Endothelial cell of hepatic sinusoid (primary cell): ENCODE data around the gene PSMD2.

Experiments used
- in situ Hi-C: cut with HindIII; loops from 2 replicates; pipeline ENCODE4 v1.10.0; 2017; ENCODE audit warnings: low sequenced_read_pairs

The PSMD2 gene

DNA sequence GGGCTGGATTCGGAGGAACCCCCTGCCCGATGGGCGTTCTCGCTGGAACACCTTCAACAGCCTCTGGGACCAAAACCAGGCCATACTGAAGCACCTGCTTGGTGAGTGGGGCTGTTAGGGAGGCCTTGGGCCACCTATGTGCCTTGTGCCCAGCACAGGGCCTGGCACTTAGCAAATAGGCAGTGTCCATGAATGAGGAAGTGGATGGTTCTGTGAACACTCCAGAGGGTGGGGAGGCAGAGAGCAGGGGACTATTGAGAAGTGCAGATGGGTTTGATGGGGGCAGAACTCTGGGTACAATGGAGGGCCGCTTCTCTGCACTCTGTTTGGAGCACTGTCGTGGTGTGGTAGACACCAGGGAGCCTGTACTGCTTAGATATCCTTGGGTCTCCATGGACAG, 21.7 kb upstream of the PSMD2 start:
- in situ Hi-C loops, result no loop called here

DNA sequence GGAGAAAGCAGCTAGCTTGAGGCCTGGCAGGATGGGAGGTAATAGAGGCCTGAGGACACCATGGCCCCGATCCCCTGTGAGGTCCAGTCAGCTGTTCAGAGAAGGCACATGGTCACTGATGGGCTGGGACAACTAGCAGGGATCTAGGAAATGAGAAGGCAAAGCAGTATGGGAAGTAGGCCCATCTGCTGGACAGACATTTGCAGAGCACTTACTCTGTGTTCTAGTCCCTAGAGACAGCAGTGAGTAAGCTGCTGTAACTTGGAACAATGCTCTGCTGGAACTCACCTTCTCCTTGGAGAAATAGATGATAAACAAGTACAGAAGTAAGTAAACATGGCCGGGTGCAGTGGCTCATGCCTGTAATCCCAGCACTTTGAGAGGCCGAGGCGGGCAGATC, 16.1 kb upstream of the PSMD2 start:
- in situ Hi-C loops, result no loop called here

DNA sequence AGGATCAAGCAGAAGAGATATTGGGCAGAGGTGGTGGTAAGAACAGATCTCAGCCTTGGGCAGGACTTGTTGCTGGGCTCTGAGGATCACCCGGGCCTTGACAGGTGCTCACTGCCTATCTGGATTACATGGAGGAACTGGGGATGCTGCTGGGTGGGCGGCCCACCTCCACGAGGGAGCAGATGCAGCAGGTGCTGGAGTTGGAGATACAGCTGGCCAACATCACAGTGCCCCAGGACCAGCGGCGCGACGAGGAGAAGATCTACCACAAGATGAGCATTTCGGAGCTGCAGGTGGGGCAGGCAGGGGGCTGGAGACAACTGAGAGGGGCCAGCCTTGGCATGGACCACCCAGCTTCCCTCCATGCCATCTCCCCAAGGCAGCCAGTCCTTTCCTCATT, 15.4 kb upstream of the PSMD2 start:
- in situ Hi-C loops, result no loop called here

DNA sequence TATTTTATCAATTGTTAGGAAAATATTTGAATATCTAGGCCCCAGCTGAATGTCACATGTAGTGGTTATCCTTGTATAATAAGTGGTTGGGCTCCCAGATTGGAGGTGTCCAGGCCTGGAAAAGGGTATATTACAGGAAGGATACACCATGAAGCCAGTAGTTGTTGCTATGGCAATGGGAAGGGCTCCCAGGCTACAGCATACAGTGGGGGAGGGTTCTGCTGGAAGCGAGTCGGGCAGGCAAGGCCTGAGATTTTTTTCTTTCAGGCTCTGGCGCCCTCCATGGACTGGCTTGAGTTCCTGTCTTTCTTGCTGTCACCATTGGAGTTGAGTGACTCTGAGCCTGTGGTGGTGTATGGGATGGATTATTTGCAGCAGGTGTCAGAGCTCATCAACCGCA, 14.3 kb upstream of the PSMD2 start:
- in situ Hi-C loops, result no loop called here

DNA sequence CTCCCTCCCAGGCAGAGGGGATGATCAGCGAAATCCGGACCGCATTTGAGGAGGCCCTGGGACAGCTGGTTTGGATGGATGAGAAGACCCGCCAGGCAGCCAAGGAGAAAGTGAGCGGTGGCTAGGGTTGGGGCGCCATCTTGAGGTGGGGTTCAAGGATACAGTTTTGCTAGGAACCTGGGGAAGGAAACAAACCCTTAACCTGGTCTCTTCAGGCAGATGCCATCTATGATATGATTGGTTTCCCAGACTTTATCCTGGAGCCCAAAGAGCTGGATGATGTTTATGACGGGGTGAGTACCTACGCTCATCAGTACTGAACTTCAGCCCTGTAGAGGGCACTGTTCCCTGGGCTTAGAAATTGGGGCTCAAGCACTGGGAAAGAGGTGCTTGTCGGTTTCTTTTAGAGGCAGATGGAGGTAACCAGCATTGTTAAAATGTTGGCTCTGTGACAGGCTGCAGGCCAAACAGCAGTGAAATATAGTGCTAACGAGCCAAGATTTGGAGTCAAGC, 9.6 kb upstream of the PSMD2 start:
- in situ Hi-C loops, result no loop called here

DNA sequence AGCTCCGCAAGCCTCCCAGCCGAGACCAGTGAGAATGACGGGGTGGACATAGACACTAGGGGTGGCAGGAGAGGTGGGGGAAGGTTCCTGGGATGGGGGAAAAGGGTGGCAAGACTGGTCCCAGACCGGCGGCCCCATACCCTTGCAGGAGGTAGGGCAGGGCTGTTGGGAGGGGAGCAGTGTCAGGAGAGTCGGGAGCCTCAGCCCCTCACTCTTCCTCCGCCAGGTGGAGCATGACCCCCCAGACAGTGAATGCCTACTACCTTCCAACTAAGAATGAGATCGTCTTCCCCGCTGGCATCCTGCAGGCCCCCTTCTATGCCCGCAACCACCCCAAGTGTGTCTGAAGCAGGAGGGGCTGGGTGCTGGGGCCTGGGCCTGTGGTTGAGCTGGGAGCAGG, 8.7 kb upstream of the PSMD2 start:
- in situ Hi-C loops, result no loop called here

DNA sequence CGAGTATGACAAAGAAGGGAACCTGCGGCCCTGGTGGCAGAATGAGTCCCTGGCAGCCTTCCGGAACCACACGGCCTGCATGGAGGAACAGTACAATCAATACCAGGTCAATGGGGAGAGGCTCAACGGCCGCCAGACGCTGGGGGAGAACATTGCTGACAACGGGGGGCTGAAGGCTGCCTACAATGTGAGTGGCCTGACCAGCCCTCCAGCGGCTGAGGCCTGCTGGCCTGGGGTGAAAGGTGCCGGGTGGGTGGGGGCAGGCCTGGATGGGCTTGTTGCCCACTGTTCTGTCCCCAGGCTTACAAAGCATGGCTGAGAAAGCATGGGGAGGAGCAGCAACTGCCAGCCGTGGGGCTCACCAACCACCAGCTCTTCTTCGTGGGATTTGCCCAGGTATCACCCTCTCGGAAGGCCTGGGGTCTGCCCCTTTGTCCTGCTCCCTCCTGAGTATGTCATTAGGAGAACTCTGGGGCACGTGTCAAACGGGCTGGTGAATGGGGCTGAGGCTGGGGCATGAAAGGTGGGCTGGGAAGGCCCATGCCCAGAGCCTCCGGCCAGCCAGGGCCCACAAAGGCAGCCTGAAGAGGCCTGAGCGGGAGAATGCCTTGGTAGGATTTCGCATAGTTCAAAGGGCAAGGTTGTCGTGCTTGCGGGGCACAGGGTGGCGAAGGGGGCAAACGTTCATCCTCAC, 7.8 kb upstream of the PSMD2 start:
- in situ Hi-C loops, result no loop called here

DNA sequence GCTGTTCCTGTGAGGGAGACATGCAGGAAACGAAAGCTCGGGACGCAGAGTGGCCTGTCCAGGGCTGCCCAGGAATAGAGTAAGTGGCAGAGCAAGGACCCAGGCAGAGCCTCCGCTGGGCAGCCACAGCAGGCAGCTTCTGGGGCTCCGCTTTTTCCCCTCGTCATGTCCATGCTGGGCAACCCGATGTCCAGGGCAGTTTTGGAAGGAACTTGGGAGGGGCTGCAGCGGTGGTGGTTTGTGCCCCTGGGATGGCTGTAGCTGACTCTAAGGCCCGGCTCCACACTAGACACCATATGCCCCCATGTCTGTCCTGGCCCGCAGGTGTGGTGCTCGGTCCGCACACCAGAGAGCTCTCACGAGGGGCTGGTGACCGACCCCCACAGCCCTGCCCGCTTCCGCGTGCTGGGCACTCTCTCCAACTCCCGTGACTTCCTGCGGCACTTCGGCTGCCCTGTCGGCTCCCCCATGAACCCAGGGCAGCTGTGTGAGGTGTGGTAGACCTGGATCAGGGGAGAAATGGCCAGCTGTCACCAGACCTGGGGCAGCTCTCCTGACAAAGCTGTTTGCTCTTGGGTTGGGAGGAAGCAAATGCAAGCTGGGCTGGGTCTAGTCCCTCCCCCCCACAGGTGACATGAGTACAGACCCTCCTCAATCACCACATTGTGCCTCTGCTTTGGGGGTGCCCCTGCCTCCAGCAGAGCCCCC, 7.1 kb upstream of the PSMD2 start:
- in situ Hi-C loops, result no loop called here

DNA sequence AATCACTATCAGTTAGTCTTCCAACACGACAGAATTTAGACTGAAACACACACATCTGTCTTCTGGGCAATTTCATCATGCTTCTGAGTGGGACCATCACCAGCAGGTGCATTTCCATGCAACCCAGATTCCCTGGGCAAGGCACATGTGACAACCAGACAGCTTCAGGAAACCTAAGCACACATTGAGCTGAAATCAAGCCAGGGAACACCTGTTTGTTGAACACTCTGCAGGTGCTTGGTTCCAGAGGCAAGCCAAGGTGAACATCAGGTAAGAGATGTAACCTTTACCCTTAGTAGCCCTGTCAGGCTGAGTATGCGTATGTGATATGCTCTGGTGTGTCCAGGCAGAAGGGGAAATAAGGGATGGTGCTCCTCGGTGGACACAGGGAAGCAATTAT, 3.3 kb upstream of the PSMD2 start:
- in situ Hi-C loops, result no loop called here

DNA sequence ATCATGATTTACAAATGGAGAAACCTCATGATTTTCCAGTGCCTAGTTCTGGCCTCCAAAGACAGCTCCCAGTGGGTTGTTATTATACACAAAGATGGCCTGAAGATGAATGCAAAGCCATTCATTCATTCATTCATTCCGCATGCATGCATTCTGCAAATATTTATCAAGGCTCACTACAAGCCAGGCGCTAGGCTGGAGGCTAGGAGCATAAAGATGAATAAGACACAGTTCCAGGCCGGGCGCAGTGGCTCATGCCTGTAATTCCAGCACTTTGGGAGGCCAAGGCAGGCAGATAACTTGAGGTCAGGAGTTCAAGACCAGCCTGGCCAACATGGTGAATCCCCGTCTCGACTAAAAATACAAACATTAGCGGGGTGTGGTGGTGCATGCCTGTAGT, 2.4 kb upstream of the PSMD2 start:
- in situ Hi-C loops, result no loop called here

DNA sequence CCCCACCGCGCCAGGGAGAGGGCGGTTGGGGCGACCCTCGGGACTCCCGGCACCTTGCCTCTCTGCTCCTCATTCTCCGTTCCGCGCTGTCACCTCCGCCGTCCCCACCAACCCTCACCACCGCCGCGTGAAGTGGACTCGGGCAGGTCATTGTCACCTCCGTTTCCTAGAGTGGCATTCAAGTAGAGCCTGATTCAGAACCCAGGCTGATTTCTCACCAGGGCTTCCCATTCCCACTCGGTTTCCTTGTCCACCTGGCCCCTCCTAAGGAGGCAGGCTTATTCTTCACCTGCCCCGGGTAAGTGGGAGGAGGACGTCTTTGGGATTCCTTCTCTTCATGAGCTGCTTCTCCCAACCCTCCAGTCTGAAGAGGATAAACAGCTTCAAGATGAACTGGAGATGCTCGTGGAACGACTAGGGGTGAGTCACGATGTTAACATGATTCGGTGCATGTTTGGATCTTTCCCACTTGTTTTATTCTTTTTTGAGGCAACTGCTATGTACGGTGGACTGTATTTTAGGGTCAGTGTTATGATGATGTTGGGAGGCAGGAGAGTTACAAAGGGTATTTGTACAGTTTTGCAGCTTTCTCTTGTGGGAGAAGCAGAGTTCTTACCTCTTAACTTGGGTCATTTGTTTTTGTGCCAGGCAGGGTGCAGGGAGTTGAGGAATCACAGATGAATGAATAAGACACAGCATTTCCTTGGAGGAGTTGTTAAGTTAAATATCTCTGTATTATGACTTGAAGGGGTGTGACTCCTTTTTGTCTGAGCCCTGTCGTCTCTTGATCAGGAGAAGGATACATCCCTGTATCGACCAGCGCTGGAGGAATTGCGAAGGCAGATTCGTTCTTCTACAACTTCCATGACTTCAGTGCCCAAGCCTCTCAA, 692 bp downstream of the PSMD2 start:
- in situ Hi-C loops, result no loop called here

DNA sequence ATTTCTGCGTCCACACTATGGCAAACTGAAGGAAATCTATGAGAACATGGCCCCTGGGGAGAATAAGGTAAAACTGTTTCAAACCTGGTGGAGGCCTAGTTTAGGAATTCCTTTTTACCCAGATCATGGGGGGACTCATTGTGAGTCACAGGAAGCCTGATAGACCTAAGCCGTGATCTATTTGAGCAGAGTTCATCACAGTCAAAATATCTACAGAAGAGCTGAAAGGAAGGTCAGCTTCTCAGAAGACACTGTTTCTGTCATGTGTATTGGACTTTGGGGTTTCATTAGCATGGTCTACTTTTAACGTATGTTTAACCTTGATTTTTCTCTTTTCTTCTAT, 1.3 kb downstream of the PSMD2 start:
- in situ Hi-C loops, result no loop called here

DNA sequence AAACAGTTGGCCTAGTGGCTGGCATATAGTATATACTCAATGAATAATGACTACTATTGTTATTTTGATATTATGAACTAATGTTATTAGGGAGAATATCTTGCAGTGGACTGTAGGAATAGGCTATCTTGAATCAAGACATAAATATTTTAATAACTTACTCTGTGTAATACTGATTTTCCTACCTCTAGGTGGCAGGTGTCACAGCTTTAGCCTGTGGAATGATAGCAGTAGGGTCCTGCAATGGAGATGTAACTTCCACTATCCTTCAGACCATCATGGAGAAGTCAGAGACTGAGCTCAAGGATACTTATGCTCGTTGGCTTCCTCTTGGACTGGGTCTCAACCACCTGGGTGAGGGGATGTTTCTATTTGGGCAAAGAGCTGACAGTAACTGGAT, 6.5 kb downstream of the PSMD2 start:
- in situ Hi-C loops, result no loop called here

DNA sequence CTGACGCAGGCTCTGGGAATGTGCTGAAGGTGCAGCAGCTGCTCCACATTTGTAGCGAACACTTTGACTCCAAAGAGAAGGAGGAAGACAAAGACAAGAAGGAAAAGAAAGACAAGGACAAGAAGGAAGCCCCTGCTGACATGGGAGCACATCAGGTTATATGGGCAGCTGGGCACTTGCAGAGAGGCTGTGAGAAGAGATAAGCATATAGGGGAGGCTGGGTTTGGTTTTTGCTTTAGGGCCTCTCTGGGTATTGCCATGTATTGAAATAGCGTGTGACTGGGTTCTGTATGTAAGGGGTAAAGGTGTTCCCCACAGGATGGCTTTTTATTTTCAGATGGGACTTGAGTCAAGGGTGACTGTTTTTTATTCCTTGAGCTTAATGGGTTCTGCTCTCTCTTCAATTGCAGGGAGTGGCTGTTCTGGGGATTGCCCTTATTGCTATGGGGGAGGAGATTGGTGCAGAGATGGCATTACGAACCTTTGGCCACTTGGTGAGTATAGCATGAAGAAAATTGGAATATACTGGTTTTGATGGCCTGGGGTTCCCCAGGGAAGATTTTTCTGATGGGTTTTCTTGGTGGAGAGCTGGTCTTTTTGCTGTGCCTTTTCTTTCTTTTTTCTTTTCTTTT, 7.4 kb downstream of the PSMD2 start:
- in situ Hi-C loops, result no loop called here

DNA sequence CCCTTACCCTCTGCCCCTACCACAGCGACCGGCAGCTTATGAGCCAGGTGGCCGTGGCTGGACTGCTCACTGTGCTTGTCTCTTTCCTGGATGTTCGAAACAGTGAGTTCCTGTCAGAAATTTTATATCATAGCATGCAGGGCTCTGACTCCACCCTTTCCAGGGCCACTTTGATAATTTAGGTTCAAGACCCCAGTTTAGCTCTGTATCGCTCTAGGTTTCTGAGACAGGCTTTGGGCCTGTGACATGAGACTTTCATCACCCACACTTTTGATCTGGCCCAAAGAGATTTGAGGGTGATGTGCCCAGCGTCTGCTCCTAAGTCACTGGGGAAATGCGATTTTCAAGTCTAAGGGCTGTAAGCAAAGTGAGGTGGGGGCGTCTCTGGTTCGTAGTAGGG, 8.9 kb downstream of the PSMD2 start:
- in situ Hi-C loops, result no loop called here

DNA sequence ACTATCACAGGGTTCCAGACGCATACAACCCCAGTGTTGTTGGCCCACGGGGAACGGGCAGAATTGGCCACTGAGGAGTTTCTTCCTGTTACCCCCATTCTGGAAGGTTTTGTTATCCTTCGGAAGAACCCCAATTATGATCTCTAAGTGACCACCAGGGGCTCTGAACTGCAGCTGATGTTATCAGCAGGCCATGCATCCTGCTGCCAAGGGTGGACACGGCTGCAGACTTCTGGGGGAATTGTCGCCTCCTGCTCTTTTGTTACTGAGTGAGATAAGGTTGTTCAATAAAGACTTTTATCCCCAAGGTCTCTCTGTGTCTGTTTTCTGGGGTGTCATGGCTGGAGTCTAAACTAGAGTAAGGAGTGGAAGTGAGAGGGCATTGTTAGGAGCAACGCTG, 9.7 kb downstream of the PSMD2 start:
- in situ Hi-C loops, result no loop called here

DNA sequence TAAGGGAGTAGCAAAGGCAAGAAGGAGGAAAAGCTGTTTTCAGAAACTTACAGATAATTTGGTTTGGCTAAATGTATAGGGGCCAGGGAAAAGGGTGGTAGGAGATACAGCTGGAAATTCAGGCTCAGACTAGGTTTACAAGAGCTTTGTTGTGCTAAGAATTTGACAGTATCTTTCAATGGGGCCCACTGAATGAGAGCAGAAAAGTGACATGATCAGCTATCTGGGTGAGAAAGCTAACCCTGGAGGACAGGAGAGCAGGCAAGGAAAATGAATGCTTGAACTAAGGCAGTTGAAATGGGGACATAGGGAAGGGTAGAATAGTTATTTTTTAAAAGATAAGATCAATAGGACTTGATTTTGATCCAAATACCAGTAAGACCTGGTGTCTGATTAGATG, 12.6 kb downstream of the PSMD2 start:
- in situ Hi-C loops, result no loop called here

DNA sequence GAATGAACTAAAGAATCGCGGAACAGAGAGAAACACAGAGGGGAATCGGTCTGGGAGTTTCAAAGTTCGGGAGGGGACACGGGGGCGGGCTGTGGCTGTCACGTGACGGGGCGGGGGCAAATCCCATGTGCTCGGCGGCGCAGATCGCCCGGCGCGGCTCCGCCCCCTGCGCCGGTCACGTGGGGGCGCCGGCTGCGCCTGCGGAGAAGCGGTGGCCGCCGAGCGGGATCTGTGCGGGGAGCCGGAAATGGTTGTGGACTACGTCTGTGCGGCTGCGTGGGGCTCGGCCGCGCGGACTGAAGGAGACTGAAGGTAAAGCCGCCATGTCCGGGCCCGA, 15.3 kb downstream of the PSMD2 start, which contains the start of gene EIF4G1:
Gene EIF4G1, plus strand, starts transcription at position 244 of the 337 bp plus-strand sequence. CDS start 1,191 bp downstream, outside the sequence.
- in situ Hi-C loops, result no loop called here

DNA sequence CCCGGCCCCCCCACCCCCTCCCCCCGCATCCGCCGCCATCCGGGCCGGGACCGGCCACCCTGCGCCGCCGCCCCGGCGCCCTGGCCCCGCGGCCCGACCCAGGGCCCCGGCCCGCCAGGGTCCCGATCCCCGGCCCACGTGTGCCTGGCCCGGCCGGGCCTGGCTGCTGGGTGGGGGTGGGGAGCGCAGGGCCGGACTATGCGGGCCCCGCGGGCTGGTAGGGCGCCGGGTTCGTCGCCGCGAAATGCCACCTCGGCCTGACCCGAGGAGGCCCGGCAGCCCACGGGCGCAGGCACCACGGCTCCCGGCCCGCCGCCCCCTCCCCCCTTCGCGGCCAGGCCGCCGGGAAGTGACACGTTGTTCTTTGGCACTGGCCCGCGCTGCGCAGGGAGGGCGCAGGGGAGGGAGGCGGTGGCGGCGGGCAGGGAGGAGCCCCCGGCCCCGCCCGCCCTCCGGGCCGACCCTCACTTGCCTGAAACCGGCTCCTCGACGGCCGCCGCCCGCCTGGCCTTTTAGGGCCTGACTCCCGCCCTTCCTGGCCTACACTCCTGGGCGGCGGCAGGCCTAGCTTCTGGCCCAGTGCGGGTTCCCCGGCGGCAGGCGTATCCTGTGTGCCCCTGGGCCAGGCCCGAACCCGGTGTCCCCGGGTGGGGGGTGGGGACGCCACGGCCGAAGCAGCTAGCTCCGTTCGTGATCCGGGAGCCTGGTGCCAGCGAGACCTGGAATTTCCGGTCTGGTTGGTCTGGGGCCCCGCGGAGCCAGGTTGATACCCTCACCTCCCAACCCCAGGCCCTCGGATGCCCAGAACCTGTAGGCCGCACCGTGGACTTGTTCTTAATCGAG, 15.9 kb downstream of the PSMD2 start:
- in situ Hi-C loops, result loop anchor here (5.0 kb wide), 1 partner anchor 48 kb away; no protein-coding TSS in a partner anchor

DNA sequence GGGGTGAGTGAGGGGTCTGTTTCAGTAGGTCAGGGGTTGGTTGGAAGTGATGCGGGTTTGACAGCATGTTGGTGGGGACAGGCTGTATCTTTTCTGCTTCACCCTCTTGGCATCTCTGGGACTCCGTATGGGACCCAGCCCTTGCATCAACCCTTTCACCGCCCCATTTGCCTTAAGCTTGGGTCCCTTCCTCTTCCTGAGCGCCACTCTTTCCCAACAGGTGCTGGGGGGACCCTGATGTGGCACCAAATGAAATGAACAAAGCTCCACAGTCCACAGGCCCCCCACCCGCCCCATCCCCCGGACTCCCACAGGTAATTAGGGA, 16.5 kb downstream of the PSMD2 start:
- in situ Hi-C loops, result loop anchor here (5.0 kb wide), 1 partner anchor 48 kb away; no protein-coding TSS in a partner anchor
